B cell (primary cell): ENCODE measurements around the gene CFAP74. TPM values are rescaled to one million over a fixed set of nuclear protein-coding genes. Genes with fewer than 3 reads are reported as not detected.

Source experiments
- ATAC-seq: fragments of 200-7000 bp; cut with Tn5 transposase; one replicate; pipeline ENCODE4 v1.10.0; 2021; ENCODE audit warnings: low read depth, mild to moderate bottlenecking, moderate number of reproducible peaks, moderate library complexity
- CTCF ChIA-PET: fragments of 350-600 bp; sonication (Branson Sonifier 250); formaldehyde crosslinking; loops from one replicate; lab custom pipeline; 2021; ENCODE audit warnings: antibody characterized with exemption, inconsistent platforms; lab: Charles Lee
- POLR2A ChIA-PET: fragments of 350-600 bp; sonication (Branson Sonifier 250); formaldehyde crosslinking; loops from one replicate; lab custom pipeline; 2021; ENCODE audit warnings: antibody characterized with exemption; lab: Charles Lee
- DNase-seq: peaks from one replicate; pipeline ENCODE4 v3.0.0; 2013
- H2AFZ ChIP-seq: 2 replicates; pipeline ENCODE4 v1.6.1; 2012; ENCODE audit warnings: mild to moderate bottlenecking, low read depth, low read length; ENCODE audit not compliant: insufficient read depth, poor library complexity, severe bottlenecking
- H3K27ac ChIP-seq, 2 donors: 1 replicate in 1 of 2; 2 replicates in 1 of 2; pipeline ENCODE4 v1.5.1; 2012 to 2013; ENCODE audit warnings: low read length in 2 of 2, mild to moderate bottlenecking in 2 of 2, moderate library complexity in 1 of 2
- H3K27me3 ChIP-seq, 4 experiments: fragments of 200-600 bp in 1 of 4; sonication (generic) in 1 of 4; replicated peaks in 1 of 4; 1 replicate in 2 of 4; 2 replicates in 2 of 4; pipeline versions ENCODE4 v1.6.1 to v1.7.0; 2013 to 2016; ENCODE audit warnings: low read length in 3 of 4, mild to moderate bottlenecking in 2 of 4, mixed read lengths in 1 of 4, moderate library complexity in 1 of 4; ENCODE audit not compliant: insufficient read depth in 4 of 4, control insufficient read depth in 3 of 4; ENCODE audit errors: control extremely low read depth in 1 of 4
- H3K36me3 ChIP-seq, 2 experiments: replicated peaks in 1 of 2; 1 replicate in 1 of 2; 2 replicates in 1 of 2; pipeline versions ENCODE4 v1.6.1 to v1.7.1; 2013; ENCODE audit warnings: low read length in 1 of 2; ENCODE audit not compliant: insufficient read depth in 2 of 2, control insufficient read depth in 1 of 2; ENCODE audit errors: control extremely low read depth in 1 of 2, extremely low read depth in 1 of 2
- H3K4me1 ChIP-seq, 2 donors: fragments of 200-600 bp in 1 of 2; sonication (generic) in 1 of 2; 1 replicate in 1 of 2; 2 replicates in 1 of 2; pipeline versions ENCODE4 v1.5.1 to v1.6.1; 2013 to 2017; ENCODE audit warnings: low read length in 2 of 2; ENCODE audit not compliant: control insufficient read depth in 2 of 2, insufficient read depth in 2 of 2
- H3K4me2 ChIP-seq: replicated peaks from 2 replicates; pipeline ENCODE3; 2012; ENCODE audit warnings: mild to moderate bottlenecking, low read depth, low read length; ENCODE audit not compliant: poor library complexity, severe bottlenecking
- H3K4me3 ChIP-seq, 5 experiments: fragments of 200-600 bp in 1 of 5; sonication (generic) in 1 of 5; 1 replicate in 3 of 5; 2 replicates in 2 of 5; pipeline versions ENCODE4 v1.5.1 to v1.7.0; 2011 to 2016; ENCODE audit warnings: low read length in 4 of 5, mild to moderate bottlenecking in 4 of 5, low read depth in 2 of 5, control low read depth in 1 of 5, moderate library complexity in 1 of 5; ENCODE audit not compliant: insufficient read depth in 1 of 5; ENCODE audit errors: control extremely low read depth in 1 of 5, extremely low read depth in 1 of 5
- H3K79me2 ChIP-seq: fragments of 200-600 bp; sonication (generic); one replicate; pipeline ENCODE4 v1.6.0; 2016; ENCODE audit warnings: low read length; ENCODE audit not compliant: control insufficient read depth, insufficient read depth
- H3K9ac ChIP-seq: fragments of 200-600 bp; sonication (generic); 2 replicates; pipeline ENCODE4 v1.6.1; 2017; ENCODE audit warnings: mild to moderate bottlenecking, low read length, moderate library complexity
- H3K9me3 ChIP-seq, 3 donors: one replicate each; pipeline versions ENCODE4 v1.6.1 to v1.7.1; 2013; ENCODE audit warnings: low read length in 2 of 3; ENCODE audit not compliant: control insufficient read depth in 2 of 3, insufficient read depth in 1 of 3; ENCODE audit errors: control extremely low read depth in 1 of 3
- H4K20me1 ChIP-seq: 2 replicates; pipeline ENCODE4 v1.6.0; 2012; ENCODE audit warnings: mild to moderate bottlenecking, low read length; ENCODE audit not compliant: insufficient read depth, control insufficient read depth, poor library complexity, severe bottlenecking
- H3K27ac Mint-ChIP-seq: one replicate; pipeline ENCODE4 v1.8.0; 2021; ENCODE audit warnings: mixed read lengths
- H3K27me3 Mint-ChIP-seq: one replicate; pipeline ENCODE4 v1.8.0; 2021; ENCODE audit warnings: mixed read lengths
- H3K4me1 Mint-ChIP-seq: one replicate; pipeline ENCODE4 v1.8.0; 2021; ENCODE audit warnings: mixed read lengths
- H3K4me3 Mint-ChIP-seq: one replicate; pipeline ENCODE4 v1.8.0; 2021; ENCODE audit warnings: mixed read lengths
- H3K9me3 Mint-ChIP-seq: one replicate; pipeline ENCODE4 v1.8.0; 2022; ENCODE audit warnings: mixed read lengths; ENCODE audit not compliant: insufficient read depth
- CTCF ChIP-seq: fragments of 200-600 bp; IDR thresholded peaks from one replicate; pipeline ENCODE4 v1.8.0; 2022; ENCODE audit warnings: antibody characterized with exemption, mild to moderate bottlenecking
- EZH2 ChIP-seq: IDR thresholded peaks from 2 replicates; pipeline ENCODE4 v1.6.1; 2012; ENCODE audit warnings: borderline replicate concordance, low read depth, mild to moderate bottlenecking, moderate library complexity, low read length; ENCODE audit not compliant: insufficient read depth, poor library complexity, severe bottlenecking
- WGBS: methylation state at CpG from one replicate; pipeline ENCODE4 v1.1.5; 2013; ENCODE audit warnings: missing lambda C conversion rate; ENCODE audit not compliant: insufficient coverage; 5-methylcytosine and 5-hydroxymethylcytosine counted together
- intact Hi-C: fragments of 100-400 bp; cut with micrococcal nuclease; formaldehyde crosslinking; loops from one replicate; pipeline ENCODE4 v1.10.0; 2022
- polyA plus RNA-seq: library from polyadenylated mRNA; depleted of rRNA; stranded (reverse); fragments of >200 nt; gene quantifications from 2 replicates; pipeline ENCODE4 v1.2.3, GENCODE V29; 2012
- total RNA-seq, 2 donors: library from RNA; stranded (reverse); fragments of 120-200 nt in 1 of 2; gene quantifications; 1 replicate in 1 of 2; 2 replicates in 1 of 2; pipeline versions ENCODE4 v1.2.3 to v1.2.4, GENCODE V29; 2013 to 2022

CFAP74 gene
- total and polyA plus RNA-seq, 2 donors (not counting 1 experiment from before 2014, with no cell fraction given) = not detected

DNA sequence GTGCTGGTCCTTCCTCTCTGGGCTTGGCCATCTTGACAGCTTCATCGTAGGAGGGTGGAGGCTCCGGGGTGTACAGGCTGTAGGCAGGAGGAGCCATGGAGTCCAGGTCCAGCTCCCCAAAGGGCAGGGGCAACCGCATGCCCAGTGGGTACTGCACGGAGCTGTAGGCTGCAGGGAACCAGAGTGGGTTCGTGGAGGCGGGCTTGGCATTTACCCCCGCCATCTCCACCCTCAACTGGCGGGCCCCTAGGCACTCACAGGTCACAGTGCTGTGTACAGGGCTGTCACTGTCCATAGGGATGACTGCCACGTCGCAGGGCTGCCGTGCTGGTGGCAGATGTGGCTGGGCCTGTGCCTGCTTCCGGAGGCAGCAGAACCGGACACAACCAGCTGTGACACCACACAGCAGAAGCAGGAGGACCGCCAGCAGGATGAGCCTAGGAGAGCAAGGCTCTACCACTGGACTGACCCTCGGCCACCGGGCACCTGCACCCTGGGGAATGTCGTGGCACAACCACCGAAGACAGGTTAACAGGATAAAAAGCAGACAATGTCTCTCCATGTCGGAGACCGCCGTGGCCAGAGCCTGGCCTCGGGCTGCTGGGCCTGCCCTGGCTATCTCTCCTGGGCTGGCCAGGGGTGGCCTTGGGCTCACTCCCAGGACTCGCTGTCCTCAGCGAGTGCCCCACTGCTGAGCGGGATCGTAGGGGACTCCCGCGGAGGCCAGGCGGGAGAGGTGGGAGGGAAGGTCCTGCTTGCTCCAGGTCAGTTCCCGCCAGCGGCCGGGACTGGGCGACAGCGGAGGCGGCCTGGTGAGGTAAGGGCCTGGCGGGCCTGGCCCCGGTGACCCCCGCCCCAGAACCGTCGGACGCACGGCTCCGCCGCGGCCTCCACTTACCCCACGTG is 85.3 kb downstream of the CFAP74 start:
- peaks cover 12 to 22% of the 10 kb centered on the region in 2 donors for H3K4me1 ChIP-seq
- H3K79me2 ChIP-seq = no peaks in the 10 kb centered on the region
- TF ChIP-seq CTCF = no peak
- no peak for TF ChIP-seq EZH2
- peak overlapping the region; percentile 73 for H2AFZ ChIP-seq
- CTCF ChIA-PET = interaction anchor here (1.4 to 1.7 kb wide), 2 partner anchors 8 to 9 kb away, joined by 6 read pairs; no protein-coding TSS in a partner anchor
- peaks cover 4% of the 10 kb centered on the region for H3K4me1 Mint-ChIP-seq
- H3K36me3 ChIP-seq = no peaks in the 10 kb centered on the region
- H3K27me3 Mint-ChIP-seq = peaks cover 4% of the 10 kb centered on the region
- 52% methylated on average over 46 of the region's 46 CpGs for WGBS
- POLR2A ChIA-PET = no interaction called here
- H3K27me3 ChIP-seq = peaks cover 0 to 18% (median 0%) of the 10 kb centered on the region in 4 experiments
- H3K4me3 Mint-ChIP-seq = peak overlapping the region; percentile 56
- no peak overlapping the region for H3K27ac Mint-ChIP-seq
- ATAC-seq (no peak), DNase-seq (no peak)
- no peak overlapping the region for H3K27ac ChIP-seq
- peak overlapping the region; percentile 96 for H3K4me2 ChIP-seq
- intact Hi-C loops = loop anchor here (5.0 kb wide), 2 partner anchors 214 to 609 kb away; partner anchors contain the start of gene PANK4
- peak overlapping the region in 4 of 5 experiments; percentile 37 to 67 (median 60) for H3K4me3 ChIP-seq
- H4K20me1 ChIP-seq = no peaks in the 10 kb centered on the region
- H3K9ac ChIP-seq = peak overlapping the region; percentile 66
- H3K9me3 ChIP-seq = peaks cover 0 to 8% (median 0%) of the 10 kb centered on the region in 3 donors
- no peaks in the 10 kb centered on the region for H3K9me3 Mint-ChIP-seq
